GM18858 (cell line): ENCODE measurements around the gene ZNF384.
"Not testable (repeated sequence)": the region's sequence is repeated elsewhere in the genome, so short reads cannot be mapped to it uniquely, and the experiment has no call there.

ENCODE experiments used
- ATAC-seq: cut with Tn5 transposase; IDR thresholded peaks from one replicate; pipeline ENCODE4 v1.9.1; 2021; ENCODE audit not compliant: unreplicated experiment

The ZNF384 gene

GRCh38 chr12:6688999-6689882 is at the start of gene ZNF384:
Gene ZNF384, minus strand, starts transcription at chr12:6689375. Its CDS starts 9,855 bp downstream, at chr12:6679520.
- ATAC-seq, result peak; percentile 67

- ATAC-seq, result no peak
These were observed 47.6 kb upstream of the ZNF384 start for GRCh38 chr12:6736754-6737153.

- ATAC-seq, result no peak
These were observed 46.4 kb upstream of the ZNF384 start for GRCh38 chr12:6735448-6736191.

- no peak for ATAC-seq
These were observed 45.6 kb upstream of the ZNF384 start for GRCh38 chr12:6734506-6735387.

- ATAC-seq, result no peak
These were observed 41.0 kb upstream of the ZNF384 start for GRCh38 chr12:6730169-6730568.

GRCh38 chr12:6729186-6729585 is 40.0 kb upstream of the ZNF384 start:
- ATAC-seq, result no peak

- no peak for ATAC-seq
These were observed 36.2 kb upstream of the ZNF384 start for GRCh38 chr12:6725350-6725749.

- peak; percentile 20 for ATAC-seq
These were observed 35.2 kb upstream of the ZNF384 start for GRCh38 chr12:6724409-6724797.

GRCh38 chr12:6723607-6724408 is 34.6 kb upstream of the ZNF384 start, which contains the start of gene COPS7A:
Gene COPS7A, plus strand, starts transcription at chr12:6724046. Its CDS starts 611 bp downstream, at chr12:6724657.
- ATAC-seq, result peak; percentile 69

- no peak for ATAC-seq
These were observed 33.7 kb upstream of the ZNF384 start for GRCh38 chr12:6722863-6723262.

GRCh38 chr12:6716874-6717437 is 27.8 kb upstream of the ZNF384 start:
- no peak for ATAC-seq

- ATAC-seq, result not testable (repeated sequence)
These were observed 27.1 kb upstream of the ZNF384 start for GRCh38 chr12:6716031-6716873.

GRCh38 chr12:6708960-6709394 is 19.8 kb upstream of the ZNF384 start:
- ATAC-seq, result no peak

- not testable (repeated sequence) for ATAC-seq
These were observed 19.2 kb upstream of the ZNF384 start for GRCh38 chr12:6708351-6708750.

- no peak for ATAC-seq
These were observed 14.5 kb upstream of the ZNF384 start for GRCh38 chr12:6703631-6704030.

GRCh38 chr12:6701078-6701768 is 12.0 kb upstream of the ZNF384 start:
- no peak for ATAC-seq

- no peak for ATAC-seq
These were observed 11.5 kb upstream of the ZNF384 start, which contains the start of gene PIANP for GRCh38 chr12:6700646-6701051. Gene PIANP, minus strand, starts transcription at chr12:6700815. Its CDS starts 2,754 bp downstream, at chr12:6698061.

GRCh38 chr12:6699989-6700645 is 10.9 kb upstream of the ZNF384 start:
- ATAC-seq, result no peak
